Stimulated activated CD8-positive, alpha-beta memory T cell treated with anti-CD3 and anti-CD28 coated beads, Interleukin-15, amount 100 ng/mL, for 24 hours (primary cell): ENCODE measurements around the gene LIN7A.
"Not testable (repeated sequence)": the region's sequence is repeated elsewhere in the genome, so short reads cannot be mapped to it uniquely, and the experiment has no call there.

ENCODE experiments used
- DNase-seq: peaks from one replicate; pipeline ENCODE4 v3.0.0-alpha.2; 2020; ENCODE audit warnings: low read depth

LIN7A gene

DNA sequence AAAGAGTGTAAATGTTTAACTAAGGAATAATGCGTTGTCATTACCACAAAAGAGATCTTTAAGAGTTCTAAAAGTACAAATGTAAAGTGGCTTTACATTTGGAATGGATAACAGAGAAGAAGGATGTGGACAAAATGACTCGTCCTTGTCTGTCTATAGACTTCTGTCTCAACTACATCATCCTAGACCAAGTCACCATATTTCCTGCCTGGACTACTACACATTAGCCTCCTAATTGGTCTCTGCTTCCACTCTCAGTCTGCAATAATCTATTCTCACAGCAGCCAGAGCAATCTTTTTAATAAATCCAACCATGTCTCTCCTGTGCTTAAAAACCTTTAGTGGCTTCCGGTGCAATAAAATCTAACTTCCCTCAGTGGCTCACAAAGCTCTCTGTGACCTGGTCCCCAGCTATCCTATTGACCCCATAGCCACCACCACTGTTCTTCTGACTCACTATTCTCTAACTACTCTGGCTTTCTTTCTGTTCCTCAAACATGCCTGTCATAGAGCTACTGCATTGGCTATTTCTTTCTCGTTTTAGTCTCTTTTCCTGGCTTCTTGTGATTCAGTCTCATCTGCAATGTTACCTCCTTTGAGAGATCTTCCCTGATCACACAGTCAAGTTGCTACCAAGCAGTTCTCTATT, 130.0 kb downstream of the LIN7A start:
- no peak for DNase-seq

GRCh38 chr12:80805106-80805505, 132.6 kb downstream of the LIN7A start:
- no peak for DNase-seq

- no peak for DNase-seq
Measured at GRCh38 chr12:80802652-80803400, 134.9 kb downstream of the LIN7A start.

- no peak for DNase-seq
Measured at GRCh38 chr12:80798281-80798680, 139.5 kb downstream of the LIN7A start.

- no peak for DNase-seq
Measured at GRCh38 chr12:80794551-80794950, 143.2 kb downstream of the LIN7A start.

- DNase-seq = no peak
Measured at GRCh38 chr12:80792861-80793260, 144.9 kb downstream of the LIN7A start.

- no peak for DNase-seq
Measured at GRCh38 chr12:80791863-80792262, 145.9 kb downstream of the LIN7A start.

DNA sequence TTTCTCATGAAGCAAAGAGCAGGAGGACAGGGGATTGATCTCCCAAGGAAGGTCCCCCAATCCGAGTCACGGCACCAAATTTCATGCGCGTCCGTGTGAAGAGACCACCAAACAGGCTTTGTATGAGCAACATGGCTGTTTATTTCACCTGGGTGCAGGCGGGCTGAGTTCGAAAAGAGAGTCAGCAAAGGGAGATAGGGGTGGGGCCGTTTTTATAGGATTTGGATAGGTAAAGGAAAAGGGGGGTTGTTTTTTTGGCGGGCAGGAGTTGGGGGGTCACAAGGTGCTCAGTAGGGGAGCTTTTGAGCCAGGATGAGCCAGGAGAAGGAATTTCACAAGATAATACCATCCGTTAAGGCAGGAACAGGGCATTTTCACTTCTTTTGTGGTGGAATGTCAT, 149.3 kb downstream of the LIN7A start:
- DNase-seq = not testable (repeated sequence)

GRCh38 chr12:80782963-80783470, 154.7 kb downstream of the LIN7A start:
- DNase-seq = not testable (repeated sequence)

DNA sequence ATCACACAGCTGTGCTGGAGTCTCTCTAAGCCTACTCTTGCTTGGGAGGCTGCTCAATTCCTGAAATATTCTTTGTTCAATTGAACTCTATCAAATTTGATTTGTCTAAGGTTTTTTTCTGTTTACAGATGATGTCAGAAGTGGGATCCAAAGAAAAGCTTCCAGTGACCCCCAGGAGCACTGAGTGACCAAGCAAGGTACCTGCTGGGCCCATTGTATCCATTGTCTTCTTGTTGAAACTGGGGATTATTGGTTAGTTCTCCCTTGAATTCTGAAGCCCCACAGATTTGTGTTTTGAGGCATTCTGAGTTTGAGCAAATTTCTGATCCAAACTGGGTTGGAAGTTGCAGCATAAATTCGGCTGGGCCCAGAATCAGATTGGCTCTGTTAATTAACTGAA, 156.4 kb downstream of the LIN7A start:
- DNase-seq = no peak

DNA sequence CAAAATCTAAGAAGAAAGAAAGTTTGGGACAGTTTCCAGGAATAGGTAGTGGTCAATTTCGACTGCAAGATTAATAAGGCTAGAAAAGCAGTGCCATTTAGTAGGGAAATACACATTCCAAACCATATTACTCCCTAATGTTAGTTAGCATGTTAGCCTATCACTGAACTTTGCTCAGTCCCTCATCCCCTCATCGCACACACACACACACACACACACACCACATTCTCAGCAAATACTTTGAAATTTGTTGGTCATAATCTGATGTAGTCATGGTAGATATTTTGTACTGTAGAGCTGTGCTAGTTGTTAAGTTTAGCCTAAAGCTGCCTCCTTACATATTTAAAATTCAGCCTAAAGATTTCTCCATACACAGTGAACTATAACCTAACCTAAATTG, 157.0 kb downstream of the LIN7A start:
- no peak for DNase-seq

DNA sequence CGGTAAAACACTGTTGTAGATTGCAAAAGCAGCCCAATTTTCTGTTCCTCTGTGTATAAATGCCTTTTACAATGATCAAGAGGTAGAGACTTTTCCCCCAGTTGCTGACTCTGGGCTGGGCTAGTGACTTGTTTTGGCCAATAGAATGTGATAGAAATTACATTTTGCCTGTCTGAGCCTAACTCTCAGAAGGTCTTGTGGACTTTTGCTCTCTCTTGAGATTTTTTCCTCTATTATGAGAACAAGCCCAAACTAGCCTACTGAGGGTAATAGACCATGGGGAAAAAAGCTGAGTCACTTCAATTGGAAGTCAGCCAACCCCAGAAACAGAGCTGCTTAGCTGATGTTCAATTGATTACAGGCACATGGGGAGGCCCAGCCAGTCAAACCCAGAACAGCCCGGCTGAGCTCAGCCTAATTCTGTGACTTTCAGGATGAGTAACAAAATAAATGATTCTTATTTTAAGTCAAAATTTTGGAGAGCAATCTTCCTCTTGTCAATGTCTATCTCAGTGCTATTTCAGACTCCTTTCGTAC, 159.7 kb downstream of the LIN7A start:
- DNase-seq = no peak

DNA sequence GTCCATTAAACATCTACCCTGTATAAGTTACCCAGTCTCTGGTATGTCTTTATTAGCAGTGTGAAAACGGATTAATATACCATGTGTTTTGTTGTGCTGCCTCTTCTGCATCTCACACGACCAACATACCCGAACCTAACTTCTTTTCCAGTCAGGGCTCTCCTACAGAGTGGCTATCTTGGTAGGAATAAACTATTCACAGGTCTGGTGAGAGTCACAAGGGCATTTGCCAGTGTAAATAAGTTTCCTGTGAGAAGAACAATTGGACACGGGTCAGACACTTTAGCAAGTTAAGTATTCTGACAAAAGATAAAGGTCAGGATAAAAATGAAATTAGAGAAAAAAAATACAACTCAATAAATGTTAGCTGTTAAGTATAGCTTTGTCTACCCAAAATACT, 160.1 kb downstream of the LIN7A start:
- no peak for DNase-seq

- DNase-seq = no peak
Measured at GRCh38 chr12:80776706-80777105, 161.0 kb downstream of the LIN7A start.

- DNase-seq = no peak
Measured at GRCh38 chr12:80770958-80771357, 166.8 kb downstream of the LIN7A start.

DNA sequence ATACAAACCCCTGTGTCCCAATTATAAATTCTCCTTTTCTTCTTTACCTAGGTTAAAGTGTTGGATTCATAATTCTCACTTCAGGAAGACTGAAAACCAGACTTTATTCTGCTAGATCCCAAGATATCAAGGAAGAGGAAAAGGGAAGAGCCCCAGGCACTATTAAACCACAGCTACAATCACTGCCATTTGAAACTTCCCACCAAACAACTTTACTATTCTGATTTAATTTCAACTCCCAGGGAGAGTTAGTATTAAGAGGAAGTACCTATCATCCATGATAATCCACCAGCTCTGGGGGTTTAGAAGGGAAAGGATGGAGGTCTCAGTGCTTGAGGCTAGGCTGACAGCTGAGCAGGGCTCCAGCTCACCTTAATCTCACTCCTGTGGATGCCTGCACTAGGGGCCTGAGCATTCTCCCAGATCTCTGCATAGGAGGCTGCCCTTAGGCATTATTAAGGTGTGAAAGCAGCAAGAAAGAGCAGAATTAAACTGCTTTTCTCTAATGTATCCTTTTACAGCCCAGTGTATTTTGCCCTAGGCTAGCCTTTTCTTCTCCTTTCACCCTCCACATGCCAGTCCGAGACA, 168.1 kb downstream of the LIN7A start:
- no peak for DNase-seq

DNA sequence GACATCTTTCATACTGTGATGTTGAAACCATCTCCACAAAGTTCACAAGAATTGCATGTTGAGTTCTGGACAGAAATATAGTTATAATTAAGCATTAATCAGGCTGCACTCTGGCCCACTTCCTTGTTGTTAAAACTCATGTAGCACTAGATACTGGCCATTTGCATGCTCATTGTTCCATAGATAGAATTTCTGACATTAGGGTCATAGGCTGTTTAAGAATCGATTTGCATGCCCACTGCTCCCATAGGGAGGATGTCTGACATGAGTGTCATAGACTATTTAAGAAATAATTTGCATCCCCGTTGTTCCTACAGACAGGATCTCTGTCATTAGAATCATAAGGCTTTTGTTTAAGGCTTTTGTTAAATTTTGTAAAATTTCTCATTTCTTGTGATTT, 170.8 kb downstream of the LIN7A start:
- DNase-seq = no peak

- no peak for DNase-seq
Measured at GRCh38 chr12:80766210-80766609, 171.5 kb downstream of the LIN7A start.

DNA sequence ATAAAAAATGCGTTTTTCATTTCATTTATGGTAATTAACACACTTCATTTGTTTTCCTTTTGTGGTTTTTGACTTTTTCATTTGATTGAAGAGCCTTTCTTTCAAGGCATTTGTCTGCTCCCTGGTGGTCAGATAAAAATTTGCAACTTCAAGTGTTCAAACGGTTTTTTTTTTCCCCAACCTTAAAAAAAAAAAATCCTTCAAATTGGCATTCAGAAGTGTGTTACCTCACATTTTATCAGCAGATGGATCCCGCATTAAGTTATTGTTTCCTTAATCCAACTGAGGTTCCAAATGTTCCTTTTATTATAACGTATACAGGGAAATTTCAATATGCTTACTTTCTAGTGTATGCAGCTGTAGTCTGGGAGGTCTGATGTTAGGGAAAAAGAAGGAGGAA, 173.9 kb downstream of the LIN7A start:
- DNase-seq = no peak

GRCh38 chr12:80761838-80762237, 175.9 kb downstream of the LIN7A start:
- DNase-seq = no peak

DNA sequence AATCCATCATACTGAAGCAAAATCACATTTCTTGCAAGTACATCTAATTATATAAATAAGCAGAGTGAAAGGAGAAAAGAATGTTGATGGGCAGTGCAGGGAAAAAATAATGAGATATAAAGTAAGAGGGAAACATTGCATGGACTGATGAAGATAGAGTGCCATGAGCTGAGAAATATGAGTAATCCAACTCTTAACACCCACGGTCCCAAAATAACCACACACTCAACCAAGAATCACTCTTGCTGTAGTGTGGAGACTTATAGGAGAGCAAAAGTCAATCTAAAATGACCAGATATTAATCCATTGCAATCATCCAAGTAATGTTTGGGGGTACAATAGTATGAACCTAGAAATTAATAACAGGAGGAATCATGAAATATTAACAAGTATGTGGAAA, 180.9 kb downstream of the LIN7A start:
- no peak for DNase-seq

DNA sequence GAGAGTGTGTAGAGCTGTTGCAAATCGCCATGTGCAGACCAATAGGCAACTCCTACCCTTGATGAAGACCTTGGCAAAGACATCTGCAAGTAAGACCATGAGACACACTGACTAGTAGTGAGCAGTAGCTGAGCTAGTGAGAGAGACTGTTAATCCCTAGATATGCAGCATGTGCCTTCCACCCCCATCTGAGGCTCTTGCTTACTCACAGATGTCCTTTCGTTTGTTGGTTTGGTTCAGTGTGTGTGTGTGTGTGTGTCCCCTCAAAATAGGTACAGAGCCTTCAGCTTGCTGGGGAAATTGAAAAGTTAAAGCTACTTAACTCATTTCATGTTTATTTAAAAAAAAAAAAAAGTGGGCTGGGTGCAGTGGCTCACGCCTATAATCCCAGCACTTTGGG, 183.5 kb downstream of the LIN7A start:
- no peak for DNase-seq

- DNase-seq = no peak
Measured at GRCh38 chr12:80752464-80752863, 185.3 kb downstream of the LIN7A start.
